Activated CD8-positive, alpha-beta T cell treated with anti-CD3 and anti-CD28 coated beads for 36 hours (primary cell): ENCODE data around the gene ELAC1. TPM values are rescaled to one million over a fixed set of nuclear protein-coding genes. Genes with fewer than 3 reads are reported as not detected.
"Not testable (repeated sequence)": the region's sequence is repeated elsewhere in the genome, so short reads cannot be mapped to it uniquely, and the experiment has no call there.

Source experiments
- ATAC-seq: fragments of 200-7000 bp; cut with Tn5 transposase; one replicate; pipeline ENCODE4 v1.10.0; 2021; ENCODE audit warnings: mild to moderate bottlenecking, moderate library complexity
- CTCF ChIA-PET: fragments of 350-600 bp; sonication (Branson Sonifier 250); formaldehyde crosslinking; loops from one replicate; lab custom pipeline; 2021; ENCODE audit warnings: antibody characterized with exemption; lab: Charles Lee
- POLR2A ChIA-PET: fragments of 350-600 bp; sonication (Branson Sonifier 250); formaldehyde crosslinking; loops from one replicate; lab custom pipeline; 2021; ENCODE audit warnings: antibody characterized with exemption; lab: Charles Lee
- DNase-seq: peaks from one replicate; pipeline ENCODE4 v3.0.0-alpha.2; 2020
- H3K27ac Mint-ChIP-seq: one replicate; pipeline ENCODE4 v1.8.0; 2021; ENCODE audit warnings: mild to moderate bottlenecking, mixed read lengths
- H3K27me3 Mint-ChIP-seq: one replicate; pipeline ENCODE4 v1.8.0; 2021; ENCODE audit warnings: mixed read lengths
- H3K36me3 Mint-ChIP-seq: one replicate; pipeline ENCODE4 v1.8.0; 2021; ENCODE audit warnings: low read depth, mixed read lengths
- H3K4me1 Mint-ChIP-seq: one replicate; pipeline ENCODE4 v1.8.0; 2021; ENCODE audit warnings: low read depth, mixed read lengths
- H3K4me3 Mint-ChIP-seq: one replicate; pipeline ENCODE4 v1.8.0; 2021; ENCODE audit warnings: mild to moderate bottlenecking, moderate library complexity, mixed read lengths
- H3K9me3 Mint-ChIP-seq: one replicate; pipeline ENCODE4 v1.8.0; 2021; ENCODE audit warnings: mixed read lengths
- intact Hi-C: fragments of 100-400 bp; cut with micrococcal nuclease; formaldehyde crosslinking; loops from one replicate; pipeline ENCODE4 v1.10.0; 2022
- total RNA-seq, 2 experiments: library from RNA; stranded (reverse); gene quantifications; one replicate each; pipeline ENCODE4 v1.2.3, GENCODE V29; 2021
- TF ChIP-seq, protein P1 (sequence below): fragments of 200-600 bp; IDR thresholded peaks from one replicate; pipeline ENCODE4 v1.8.0; 2022; ENCODE audit warnings: antibody characterized with exemption, mild to moderate bottlenecking

The ELAC1 gene
- total RNA-seq, 2 experiments from 2014 or later = 5.1 to 5.4 TPM

DNA sequence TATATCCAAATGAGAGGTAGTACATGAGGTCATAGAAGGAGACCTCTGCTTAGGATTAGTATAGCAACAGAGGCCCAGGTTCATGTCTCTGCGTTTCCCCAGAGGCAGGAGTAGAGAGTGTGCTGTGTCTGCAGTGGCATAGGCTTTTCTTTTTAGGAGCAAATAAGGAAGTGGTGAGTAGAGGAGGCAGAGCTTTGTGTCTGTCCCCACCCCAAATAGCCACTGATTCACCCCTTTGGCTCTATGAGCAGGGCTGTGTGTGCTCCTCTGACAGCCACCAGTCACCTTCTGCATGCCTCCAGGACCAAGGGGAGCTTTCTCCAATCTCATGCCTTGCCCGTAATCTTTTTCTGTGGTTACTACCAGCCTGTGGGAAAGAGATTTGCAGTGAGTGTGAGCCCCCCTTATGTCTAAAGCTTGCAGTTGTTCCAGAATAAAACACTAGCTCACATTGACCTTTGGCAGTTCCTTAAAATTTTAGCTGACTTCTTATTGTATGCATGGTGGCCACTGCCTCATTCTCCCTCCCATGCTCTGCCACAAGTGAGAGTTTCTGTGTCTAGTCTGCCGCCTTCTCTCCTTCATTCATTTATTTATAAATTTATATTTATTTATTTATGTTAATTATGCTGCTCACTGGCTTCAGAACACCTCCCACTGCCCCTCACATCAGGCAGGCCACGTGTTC lies 23.5 kb upstream of the ELAC1 start:
- Mint-ChIP-seq H3K36me3 (peaks cover 22% of the 10 kb centered on the region), H3K27ac (no peak overlapping the region), H3K4me3 (no peak overlapping the region), H3K4me1 (no peaks in the 10 kb centered on the region), H3K27me3 (no peaks in the 10 kb centered on the region), H3K9me3 (no peaks in the 10 kb centered on the region)
- TF ChIP-seq, protein P1, sequence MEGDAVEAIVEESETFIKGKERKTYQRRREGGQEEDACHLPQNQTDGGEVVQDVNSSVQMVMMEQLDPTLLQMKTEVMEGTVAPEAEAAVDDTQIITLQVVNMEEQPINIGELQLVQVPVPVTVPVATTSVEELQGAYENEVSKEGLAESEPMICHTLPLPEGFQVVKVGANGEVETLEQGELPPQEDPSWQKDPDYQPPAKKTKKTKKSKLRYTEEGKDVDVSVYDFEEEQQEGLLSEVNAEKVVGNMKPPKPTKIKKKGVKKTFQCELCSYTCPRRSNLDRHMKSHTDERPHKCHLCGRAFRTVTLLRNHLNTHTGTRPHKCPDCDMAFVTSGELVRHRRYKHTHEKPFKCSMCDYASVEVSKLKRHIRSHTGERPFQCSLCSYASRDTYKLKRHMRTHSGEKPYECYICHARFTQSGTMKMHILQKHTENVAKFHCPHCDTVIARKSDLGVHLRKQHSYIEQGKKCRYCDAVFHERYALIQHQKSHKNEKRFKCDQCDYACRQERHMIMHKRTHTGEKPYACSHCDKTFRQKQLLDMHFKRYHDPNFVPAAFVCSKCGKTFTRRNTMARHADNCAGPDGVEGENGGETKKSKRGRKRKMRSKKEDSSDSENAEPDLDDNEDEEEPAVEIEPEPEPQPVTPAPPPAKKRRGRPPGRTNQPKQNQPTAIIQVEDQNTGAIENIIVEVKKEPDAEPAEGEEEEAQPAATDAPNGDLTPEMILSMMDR = no peak
- POLR2A ChIA-PET = interaction anchor here (1.2 kb wide), 1 partner anchor 12 kb away, joined by 3 read pairs; no protein-coding TSS in a partner anchor
- no peak for DNase-seq
- CTCF ChIA-PET = interaction anchor here (0.9 kb wide), 1 partner anchor 23 kb away, joined by 3 read pairs; the partner anchor contains the start of gene ELAC1
- intact Hi-C loops = no loop called here
- no peak for ATAC-seq

DNA sequence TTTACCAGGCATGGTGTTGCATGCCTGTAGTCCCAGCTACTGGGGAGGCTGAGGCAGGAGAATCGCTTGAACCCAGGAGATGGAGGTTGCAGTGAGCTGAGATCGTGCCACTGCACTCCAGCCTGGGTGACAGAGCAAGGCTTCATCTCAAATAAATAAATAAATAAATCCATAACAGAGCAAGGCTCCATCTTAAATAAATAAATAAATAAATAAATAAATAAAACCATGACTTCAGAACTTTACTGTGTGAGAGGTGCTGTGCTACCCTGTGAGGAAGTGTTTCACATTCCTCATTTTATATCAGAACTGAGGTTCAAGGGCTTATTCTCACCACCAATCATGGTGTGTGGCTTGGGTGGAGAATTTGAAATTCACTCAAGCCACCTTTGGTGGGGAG lies 21.9 kb upstream of the ELAC1 start:
- intact Hi-C loops, H3K9me3 Mint-ChIP-seq, ATAC-seq, CTCF ChIA-PET, POLR2A ChIA-PET, H3K4me3 Mint-ChIP-seq, H3K4me1 Mint-ChIP-seq, H3K27me3 Mint-ChIP-seq, H3K27ac Mint-ChIP-seq, DNase-seq: not testable (repeated sequence)
- peaks cover 21% of the 10 kb centered on the region for H3K36me3 Mint-ChIP-seq

GRCh38 chr18:50947899-50948298 lies 19.9 kb upstream of the ELAC1 start:
- Mint-ChIP-seq H3K4me3 (no peak overlapping the region), H3K27ac (no peak overlapping the region), H3K9me3 (no peaks in the 10 kb centered on the region), H3K27me3 (no peaks in the 10 kb centered on the region), H3K4me1 (no peaks in the 10 kb centered on the region), H3K36me3 (peaks cover 20% of the 10 kb centered on the region)
- TF ChIP-seq, protein P1 = no peak
- ChIA-PET CTCF (interaction anchor here (0.8 to 1.6 kb wide), 2 partner anchors 10 to 103 kb away, joined by 3 to 4 read pairs; no protein-coding TSS in a partner anchor), POLR2A (no interaction called here)
- DNase-seq = no peak
- no peak for ATAC-seq
- intact Hi-C loops = no loop called here

GRCh38 chr18:50949185-50949584 lies 18.7 kb upstream of the ELAC1 start:
- H3K27ac Mint-ChIP-seq = no peak overlapping the region
- intact Hi-C loops = no loop called here
- H3K9me3 Mint-ChIP-seq = no peaks in the 10 kb centered on the region
- ChIA-PET POLR2A (no interaction called here), CTCF (interaction anchor here (0.7 to 1.2 kb wide), 3 partner anchors 9 to 102 kb away, joined by 3 to 4 read pairs (median 4); no protein-coding TSS in a partner anchor)
- ATAC-seq (no peak), DNase-seq (no peak)
- peaks cover 14% of the 10 kb centered on the region for H3K36me3 Mint-ChIP-seq
- TF ChIP-seq, protein P1 = no peak
- H3K4me3 Mint-ChIP-seq = no peak overlapping the region
- no peaks in the 10 kb centered on the region for H3K4me1 Mint-ChIP-seq
- no peaks in the 10 kb centered on the region for H3K27me3 Mint-ChIP-seq

GRCh38 chr18:50950626-50951025 lies 17.2 kb upstream of the ELAC1 start:
- ChIA-PET CTCF (interaction anchor here (1.2 kb wide), 1 partner anchor 130 kb away, joined by 3 read pairs; no protein-coding TSS in a partner anchor), POLR2A (interaction anchor here (2.3 kb wide), 1 partner anchor 17 kb away, joined by 9 read pairs; the partner anchor contains the start of gene ELAC1)
- no peak for ATAC-seq
- H3K9me3 Mint-ChIP-seq = no peaks in the 10 kb centered on the region
- TF ChIP-seq, protein P1 = no peak
- H3K27ac Mint-ChIP-seq = no peak overlapping the region
- intact Hi-C loops = no loop called here
- no peaks in the 10 kb centered on the region for H3K4me1 Mint-ChIP-seq
- no peak overlapping the region for H3K4me3 Mint-ChIP-seq
- DNase-seq = no peak
- peaks cover 11% of the 10 kb centered on the region for H3K36me3 Mint-ChIP-seq
- no peaks in the 10 kb centered on the region for H3K27me3 Mint-ChIP-seq
